ENCODE results near the gene WDR88.

WDR88 gene

DNA sequence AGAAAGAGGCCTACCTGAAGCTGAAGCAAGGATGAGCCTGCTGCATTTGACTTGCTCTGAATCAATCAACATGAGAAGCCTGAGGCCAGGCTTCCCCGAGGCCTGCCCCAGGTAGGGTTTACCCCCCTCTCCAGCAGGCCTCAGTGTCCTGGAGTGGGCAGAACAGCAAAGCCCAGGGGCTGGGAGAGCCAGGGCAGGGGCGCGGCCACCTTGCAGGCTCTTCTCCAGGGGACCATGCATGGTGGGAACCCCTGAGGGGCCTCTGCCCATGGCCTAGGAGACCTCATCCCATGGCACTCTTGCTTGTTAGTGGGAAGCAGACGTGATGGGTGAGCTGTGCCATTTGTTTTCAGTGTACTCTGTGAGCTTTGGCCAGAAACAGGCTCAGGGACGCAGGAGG, 42.3 kb downstream of the WDR88 start:
- Histone ChIP-seq H3K27me3 (no peaks in the 10 kb centered on the region), H3K36me3 (no peaks in the 10 kb centered on the region), H3K27ac (no peak overlapping the region), H3K4me3 (no peak overlapping the region), H3K4me1 (peaks cover 0 to 20% (median 19%) of the 10 kb centered on the region in 4 donors), H3K9me3 (no peaks in the 10 kb centered on the region)
- TF ChIP-seq, protein P1, sequence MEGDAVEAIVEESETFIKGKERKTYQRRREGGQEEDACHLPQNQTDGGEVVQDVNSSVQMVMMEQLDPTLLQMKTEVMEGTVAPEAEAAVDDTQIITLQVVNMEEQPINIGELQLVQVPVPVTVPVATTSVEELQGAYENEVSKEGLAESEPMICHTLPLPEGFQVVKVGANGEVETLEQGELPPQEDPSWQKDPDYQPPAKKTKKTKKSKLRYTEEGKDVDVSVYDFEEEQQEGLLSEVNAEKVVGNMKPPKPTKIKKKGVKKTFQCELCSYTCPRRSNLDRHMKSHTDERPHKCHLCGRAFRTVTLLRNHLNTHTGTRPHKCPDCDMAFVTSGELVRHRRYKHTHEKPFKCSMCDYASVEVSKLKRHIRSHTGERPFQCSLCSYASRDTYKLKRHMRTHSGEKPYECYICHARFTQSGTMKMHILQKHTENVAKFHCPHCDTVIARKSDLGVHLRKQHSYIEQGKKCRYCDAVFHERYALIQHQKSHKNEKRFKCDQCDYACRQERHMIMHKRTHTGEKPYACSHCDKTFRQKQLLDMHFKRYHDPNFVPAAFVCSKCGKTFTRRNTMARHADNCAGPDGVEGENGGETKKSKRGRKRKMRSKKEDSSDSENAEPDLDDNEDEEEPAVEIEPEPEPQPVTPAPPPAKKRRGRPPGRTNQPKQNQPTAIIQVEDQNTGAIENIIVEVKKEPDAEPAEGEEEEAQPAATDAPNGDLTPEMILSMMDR (IDR thresholded peaks at IDR 0.05), result no peak
- intact Hi-C loops (cut with DNase I; ENCODE audit: low total_unique reads), result no loop called here
- no peak for DNase-seq

DNA sequence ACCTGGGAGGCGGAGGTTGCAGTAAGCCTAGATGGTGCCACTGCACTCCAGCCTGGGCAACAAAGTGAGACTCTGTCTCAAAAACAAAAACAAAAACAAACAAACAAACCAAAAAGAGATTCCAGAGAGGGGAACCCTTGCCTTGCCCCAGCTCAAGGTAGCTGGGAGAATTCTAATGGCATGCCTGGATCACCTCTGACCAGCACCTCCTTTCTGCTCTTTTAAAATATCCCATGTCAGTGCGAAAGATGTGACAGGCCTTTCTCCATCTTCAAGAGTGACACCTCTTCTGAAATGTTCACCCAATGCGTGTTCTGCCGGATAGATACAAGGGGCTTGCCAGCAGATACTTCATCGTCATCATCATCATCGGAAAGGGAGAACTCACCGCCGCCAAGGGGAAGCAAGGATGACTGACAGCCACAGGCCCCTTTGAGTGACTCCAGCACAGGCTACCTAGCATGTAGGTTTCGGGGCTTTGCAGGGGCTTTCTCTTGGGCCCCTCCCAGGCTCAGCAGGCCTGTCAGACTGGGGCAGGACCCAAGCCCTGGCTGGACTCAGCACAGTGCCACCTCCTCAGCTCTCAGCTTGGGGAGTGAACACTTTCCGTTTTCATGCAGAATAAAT, 43.4 kb downstream of the WDR88 start:
- no peak overlapping the region for H3K4me3 ChIP-seq
- no peak overlapping the region for H3K27ac ChIP-seq
- DNase-seq, result no peak
- intact Hi-C loops (cut with DNase I; ENCODE audit: low total_unique reads), result no loop called here
- TF ChIP-seq, protein P1 (IDR thresholded peaks at IDR 0.05), result no peak
- peaks cover 0 to 20% (median 19%) of the 10 kb centered on the region in 4 donors for H3K4me1 ChIP-seq
- no peaks in the 10 kb centered on the region for H3K36me3 ChIP-seq
- H3K27me3 ChIP-seq, result no peaks in the 10 kb centered on the region
- H3K9me3 ChIP-seq, result no peaks in the 10 kb centered on the region

DNA sequence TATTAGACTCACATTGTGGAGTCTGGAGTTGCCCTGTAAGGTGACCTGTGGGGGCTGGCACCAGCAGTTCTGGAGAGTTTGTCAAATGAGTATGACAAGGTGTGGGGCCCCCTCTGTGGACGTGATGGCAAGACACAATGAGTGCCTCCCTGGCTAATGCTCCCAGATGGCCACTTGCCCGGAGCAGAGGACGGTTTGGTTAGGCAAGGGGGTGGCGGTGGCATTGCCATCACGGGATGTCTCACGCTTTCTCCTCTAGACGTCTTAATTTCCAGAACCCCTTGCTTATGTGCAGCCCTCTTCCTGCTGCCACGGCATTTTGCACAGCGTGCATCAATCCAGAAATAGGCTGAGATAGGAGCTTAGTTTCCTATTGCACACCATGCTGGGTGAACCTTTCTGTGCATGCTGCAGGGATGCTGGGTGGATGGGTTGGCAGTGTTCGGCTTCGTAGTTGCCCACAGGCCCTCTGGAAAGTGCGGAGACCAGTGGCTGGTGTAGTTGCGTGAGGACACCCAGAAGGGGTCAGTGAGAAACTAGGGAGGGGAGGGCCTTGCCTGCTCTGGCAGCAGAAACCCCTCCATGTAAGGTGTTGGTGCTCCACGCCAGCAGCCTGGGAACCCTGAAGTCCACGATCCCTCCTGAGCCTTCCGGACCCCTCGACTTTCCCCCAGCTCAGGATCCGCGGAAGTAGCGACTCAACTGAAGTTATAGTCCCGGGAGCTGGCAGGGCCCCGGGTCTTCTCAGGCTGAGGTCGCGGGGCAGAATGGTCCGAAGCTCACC, 44.2 kb downstream of the WDR88 start:
- Histone ChIP-seq H3K27ac (peak overlapping the region; percentile 98), H3K27me3 (no peaks in the 10 kb centered on the region), H3K4me1 (peaks cover 0 to 20% (median 19%) of the 10 kb centered on the region in 4 donors), H3K36me3 (no peaks in the 10 kb centered on the region), H3K4me3 (peak overlapping the region; percentile 88 to 98), H3K9me3 (no peaks in the 10 kb centered on the region)
- TF ChIP-seq, protein P1 (IDR thresholded peaks at IDR 0.05), result no peak
- DNase-seq, result no peak
- intact Hi-C loops (cut with DNase I; ENCODE audit: low total_unique reads), result no loop called here

DNA sequence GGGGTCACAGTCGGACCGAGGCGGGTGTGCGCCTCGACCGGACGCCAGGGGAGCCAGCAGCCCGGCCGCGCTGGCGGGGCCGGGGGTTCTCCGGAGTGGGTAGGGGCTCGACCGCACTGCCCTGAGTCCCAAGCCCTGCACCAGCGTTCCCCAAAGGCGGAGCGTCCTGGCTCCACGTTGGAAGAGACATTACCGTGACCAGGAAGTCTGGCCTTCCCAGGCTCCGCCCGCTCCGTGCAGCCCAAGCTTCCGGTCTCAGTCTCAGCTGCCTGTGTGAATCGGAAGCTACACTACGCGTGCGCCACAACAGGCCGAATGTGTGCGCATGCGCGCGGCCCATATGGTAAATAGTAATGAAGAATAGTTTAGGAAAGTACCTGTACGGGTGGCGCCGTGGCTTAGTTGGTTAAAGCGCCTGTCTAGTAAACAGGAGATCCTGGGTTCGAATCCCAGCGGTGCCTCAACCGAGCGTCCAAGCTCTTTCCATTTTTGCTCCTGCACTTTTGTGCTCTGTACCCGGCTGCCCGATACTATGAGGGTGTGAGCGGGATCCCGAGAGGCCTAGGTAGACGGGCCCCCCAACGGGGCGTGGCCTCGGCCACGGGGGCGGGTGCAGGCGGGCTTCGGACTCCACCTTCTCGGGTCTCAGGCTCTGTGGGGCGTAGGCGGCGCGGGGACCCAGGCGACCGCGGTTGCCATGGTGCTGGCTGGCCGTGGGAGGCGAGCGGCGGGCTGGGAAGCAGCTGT, 44.9 kb downstream of the WDR88 start:
- no peaks in the 10 kb centered on the region for H3K27me3 ChIP-seq

DNA sequence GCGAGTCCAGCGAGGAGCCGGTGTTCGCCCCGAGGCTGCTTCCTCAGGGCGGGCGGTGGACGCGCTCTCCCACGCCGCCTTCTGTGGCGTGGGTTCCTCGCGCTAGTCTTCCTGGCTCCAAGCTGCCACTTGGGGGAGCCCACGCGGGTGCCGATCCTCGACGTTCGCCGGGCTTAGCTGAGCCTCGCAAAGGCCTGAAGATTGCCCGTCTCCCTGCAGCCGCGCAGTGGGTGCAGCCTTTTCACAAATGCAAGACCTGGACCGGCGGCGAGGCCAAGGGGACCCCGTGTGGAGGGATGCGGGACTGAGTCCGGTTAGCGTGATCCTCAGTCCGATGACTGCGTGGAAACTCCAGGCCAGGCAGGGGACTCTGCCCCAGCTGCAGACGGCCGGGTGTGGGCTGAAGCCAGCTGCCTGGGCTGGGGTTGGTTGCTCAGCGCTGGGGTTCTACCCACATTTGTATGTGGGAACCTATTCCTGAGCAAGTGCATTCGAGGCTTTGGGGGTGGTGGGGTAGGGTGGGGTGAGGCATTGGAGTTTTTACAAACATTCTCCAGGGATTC, 45.6 kb downstream of the WDR88 start:
- H3K4me3 ChIP-seq, result peak overlapping the region; percentile 88 to 98
- peak overlapping the region; percentile 98 for H3K27ac ChIP-seq
- H3K4me1 ChIP-seq, result peaks cover 0 to 20% (median 19%) of the 10 kb centered on the region in 4 donors
- H3K27me3 ChIP-seq, result no peaks in the 10 kb centered on the region
- TF ChIP-seq, protein P1 (IDR thresholded peaks at IDR 0.05), result peak; percentile 41 to 42
- intact Hi-C loops (cut with DNase I; ENCODE audit: low total_unique reads), result no loop called here
- no peaks in the 10 kb centered on the region for H3K36me3 ChIP-seq
- DNase-seq, result no peak
- no peaks in the 10 kb centered on the region for H3K9me3 ChIP-seq

More for the DNA sequence above, 44.9 kb downstream of the WDR88 start:
- peak overlapping the region; percentile 88 to 98 for H3K4me3 ChIP-seq
- peak overlapping the region; percentile 98 for H3K27ac ChIP-seq
- TF ChIP-seq, protein P1 (IDR thresholded peaks at IDR 0.05), result peak; percentile 21 to 26
- peak; percentile 97 to 98 for DNase-seq
- no peaks in the 10 kb centered on the region for H3K9me3 ChIP-seq
- intact Hi-C loops (cut with DNase I; ENCODE audit: low total_unique reads), result no loop called here
- peaks cover 0 to 20% (median 19%) of the 10 kb centered on the region in 4 donors for H3K4me1 ChIP-seq
- H3K36me3 ChIP-seq, result no peaks in the 10 kb centered on the region
